Measurements from ENCODE around the gene RACGAP1. TPM values are rescaled to one million over a fixed set of nuclear protein-coding genes. Genes with fewer than 3 reads are reported as not detected.

RACGAP1 gene
- total and polyA plus RNA-seq, 2 experiments from 2014 or later = 19.0 to 52.8 TPM

DNA sequence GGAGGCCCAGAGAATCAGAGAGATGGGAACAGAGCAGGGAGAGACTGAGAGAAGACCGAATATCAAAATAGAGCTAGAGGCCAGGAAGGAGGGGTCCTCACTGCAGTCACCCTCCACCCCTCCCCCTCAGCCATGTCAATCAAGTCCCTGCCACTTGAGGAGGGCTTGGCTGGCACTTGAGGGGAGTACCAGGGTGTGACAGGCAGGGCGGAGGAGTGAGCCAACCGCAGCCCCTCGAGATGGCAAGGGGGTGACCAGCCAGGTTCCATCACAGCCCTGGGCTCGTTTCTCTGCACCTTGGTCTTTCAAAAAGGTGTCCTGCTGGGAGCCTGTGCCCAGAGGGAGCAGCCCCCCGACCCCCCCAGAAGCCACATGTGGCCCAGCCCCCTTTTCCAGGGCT is 59.5 kb downstream of the RACGAP1 start:
- no peak overlapping the region for H3K4me3 Mint-ChIP-seq
- H3K9me3 Mint-ChIP-seq = no peaks in the 10 kb centered on the region; the same call in 2 of the 3 replicates
- no peak overlapping the region for H3K27ac Mint-ChIP-seq
- Histone ChIP-seq H3K4me3 (no peak overlapping the region), H3K27me3 (ENCODE audit: insufficient read depth) (peaks cover 39% of the 10 kb centered on the region), H2AFZ (no peak overlapping the region), H3K79me2 (replicated peaks; ENCODE audit: insufficient read depth) (no peaks in the 10 kb centered on the region), H3F3A (replicated peaks; ENCODE audit: low read depth) (no peaks in the 10 kb centered on the region), H3K4me1 (ENCODE audit: insufficient read depth) (no peaks in the 10 kb centered on the region), H3K36me3 (ENCODE audit: insufficient read depth) (no peaks in the 10 kb centered on the region), H4K20me1 (replicated peaks; ENCODE audit: insufficient read depth) (no peaks in the 10 kb centered on the region), H3K9me2 (ENCODE audit: insufficient read depth) (no peaks in the 10 kb centered on the region), H3K27ac (ENCODE audit: low read depth) (no peak overlapping the region), H3K4me2 (no peak overlapping the region)
- no peaks in the 10 kb centered on the region; the same call in 2 of the 3 replicates for H3K36me3 Mint-ChIP-seq (ENCODE audit: low read depth)
- peaks cover 8% of the 10 kb centered on the region for H3K4me1 Mint-ChIP-seq
- ATAC-seq (no peak), DNase-seq (ENCODE audit: low spot score) (no peak)
- TF ChIP-seq, protein P1, sequence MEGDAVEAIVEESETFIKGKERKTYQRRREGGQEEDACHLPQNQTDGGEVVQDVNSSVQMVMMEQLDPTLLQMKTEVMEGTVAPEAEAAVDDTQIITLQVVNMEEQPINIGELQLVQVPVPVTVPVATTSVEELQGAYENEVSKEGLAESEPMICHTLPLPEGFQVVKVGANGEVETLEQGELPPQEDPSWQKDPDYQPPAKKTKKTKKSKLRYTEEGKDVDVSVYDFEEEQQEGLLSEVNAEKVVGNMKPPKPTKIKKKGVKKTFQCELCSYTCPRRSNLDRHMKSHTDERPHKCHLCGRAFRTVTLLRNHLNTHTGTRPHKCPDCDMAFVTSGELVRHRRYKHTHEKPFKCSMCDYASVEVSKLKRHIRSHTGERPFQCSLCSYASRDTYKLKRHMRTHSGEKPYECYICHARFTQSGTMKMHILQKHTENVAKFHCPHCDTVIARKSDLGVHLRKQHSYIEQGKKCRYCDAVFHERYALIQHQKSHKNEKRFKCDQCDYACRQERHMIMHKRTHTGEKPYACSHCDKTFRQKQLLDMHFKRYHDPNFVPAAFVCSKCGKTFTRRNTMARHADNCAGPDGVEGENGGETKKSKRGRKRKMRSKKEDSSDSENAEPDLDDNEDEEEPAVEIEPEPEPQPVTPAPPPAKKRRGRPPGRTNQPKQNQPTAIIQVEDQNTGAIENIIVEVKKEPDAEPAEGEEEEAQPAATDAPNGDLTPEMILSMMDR (conservative IDR thresholded peaks at IDR 0.05; ENCODE audit: low read depth in 2 of 2) = no peak
- TF ChIP-seq STAT1 (IDR thresholded peaks at IDR 0.05; ENCODE audit: unreplicated experiment) (no peak), NANOG (IDR thresholded peaks at IDR 0.05; ENCODE audit: borderline replicate concordance) (no peak), CREB1 (CRISPR knock-in tag; IDR thresholded peaks at IDR 0.05; ENCODE audit: low read depth) (no peak), JUNB (IDR thresholded peaks at IDR 0.05; ENCODE audit: unreplicated experiment) (no peak), ZNF114 (CRISPR knock-in tag; IDR thresholded peaks at IDR 0.05) (no peak), EZH2phosphoT487 (IDR thresholded peaks at IDR 0.05; ENCODE audit: unreplicated experiment) (no peak), EZH2 (IDR thresholded peaks at IDR 0.05; ENCODE audit: low read depth, unreplicated experiment) (no peak), POLR2AphosphoS5 (IDR thresholded peaks at IDR 0.05; ENCODE audit: low read depth) (no peak), ZNF331 (CRISPR knock-in tag; IDR thresholded peaks at IDR 0.05; ENCODE audit: low read depth) (no peak)
- TF ChIP-seq, protein P2, sequence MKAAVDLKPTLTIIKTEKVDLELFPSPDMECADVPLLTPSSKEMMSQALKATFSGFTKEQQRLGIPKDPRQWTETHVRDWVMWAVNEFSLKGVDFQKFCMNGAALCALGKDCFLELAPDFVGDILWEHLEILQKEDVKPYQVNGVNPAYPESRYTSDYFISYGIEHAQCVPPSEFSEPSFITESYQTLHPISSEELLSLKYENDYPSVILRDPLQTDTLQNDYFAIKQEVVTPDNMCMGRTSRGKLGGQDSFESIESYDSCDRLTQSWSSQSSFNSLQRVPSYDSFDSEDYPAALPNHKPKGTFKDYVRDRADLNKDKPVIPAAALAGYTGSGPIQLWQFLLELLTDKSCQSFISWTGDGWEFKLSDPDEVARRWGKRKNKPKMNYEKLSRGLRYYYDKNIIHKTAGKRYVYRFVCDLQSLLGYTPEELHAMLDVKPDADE (IDR thresholded peaks at IDR 0.05) = no peak
- TF ChIP-seq, protein P3, sequence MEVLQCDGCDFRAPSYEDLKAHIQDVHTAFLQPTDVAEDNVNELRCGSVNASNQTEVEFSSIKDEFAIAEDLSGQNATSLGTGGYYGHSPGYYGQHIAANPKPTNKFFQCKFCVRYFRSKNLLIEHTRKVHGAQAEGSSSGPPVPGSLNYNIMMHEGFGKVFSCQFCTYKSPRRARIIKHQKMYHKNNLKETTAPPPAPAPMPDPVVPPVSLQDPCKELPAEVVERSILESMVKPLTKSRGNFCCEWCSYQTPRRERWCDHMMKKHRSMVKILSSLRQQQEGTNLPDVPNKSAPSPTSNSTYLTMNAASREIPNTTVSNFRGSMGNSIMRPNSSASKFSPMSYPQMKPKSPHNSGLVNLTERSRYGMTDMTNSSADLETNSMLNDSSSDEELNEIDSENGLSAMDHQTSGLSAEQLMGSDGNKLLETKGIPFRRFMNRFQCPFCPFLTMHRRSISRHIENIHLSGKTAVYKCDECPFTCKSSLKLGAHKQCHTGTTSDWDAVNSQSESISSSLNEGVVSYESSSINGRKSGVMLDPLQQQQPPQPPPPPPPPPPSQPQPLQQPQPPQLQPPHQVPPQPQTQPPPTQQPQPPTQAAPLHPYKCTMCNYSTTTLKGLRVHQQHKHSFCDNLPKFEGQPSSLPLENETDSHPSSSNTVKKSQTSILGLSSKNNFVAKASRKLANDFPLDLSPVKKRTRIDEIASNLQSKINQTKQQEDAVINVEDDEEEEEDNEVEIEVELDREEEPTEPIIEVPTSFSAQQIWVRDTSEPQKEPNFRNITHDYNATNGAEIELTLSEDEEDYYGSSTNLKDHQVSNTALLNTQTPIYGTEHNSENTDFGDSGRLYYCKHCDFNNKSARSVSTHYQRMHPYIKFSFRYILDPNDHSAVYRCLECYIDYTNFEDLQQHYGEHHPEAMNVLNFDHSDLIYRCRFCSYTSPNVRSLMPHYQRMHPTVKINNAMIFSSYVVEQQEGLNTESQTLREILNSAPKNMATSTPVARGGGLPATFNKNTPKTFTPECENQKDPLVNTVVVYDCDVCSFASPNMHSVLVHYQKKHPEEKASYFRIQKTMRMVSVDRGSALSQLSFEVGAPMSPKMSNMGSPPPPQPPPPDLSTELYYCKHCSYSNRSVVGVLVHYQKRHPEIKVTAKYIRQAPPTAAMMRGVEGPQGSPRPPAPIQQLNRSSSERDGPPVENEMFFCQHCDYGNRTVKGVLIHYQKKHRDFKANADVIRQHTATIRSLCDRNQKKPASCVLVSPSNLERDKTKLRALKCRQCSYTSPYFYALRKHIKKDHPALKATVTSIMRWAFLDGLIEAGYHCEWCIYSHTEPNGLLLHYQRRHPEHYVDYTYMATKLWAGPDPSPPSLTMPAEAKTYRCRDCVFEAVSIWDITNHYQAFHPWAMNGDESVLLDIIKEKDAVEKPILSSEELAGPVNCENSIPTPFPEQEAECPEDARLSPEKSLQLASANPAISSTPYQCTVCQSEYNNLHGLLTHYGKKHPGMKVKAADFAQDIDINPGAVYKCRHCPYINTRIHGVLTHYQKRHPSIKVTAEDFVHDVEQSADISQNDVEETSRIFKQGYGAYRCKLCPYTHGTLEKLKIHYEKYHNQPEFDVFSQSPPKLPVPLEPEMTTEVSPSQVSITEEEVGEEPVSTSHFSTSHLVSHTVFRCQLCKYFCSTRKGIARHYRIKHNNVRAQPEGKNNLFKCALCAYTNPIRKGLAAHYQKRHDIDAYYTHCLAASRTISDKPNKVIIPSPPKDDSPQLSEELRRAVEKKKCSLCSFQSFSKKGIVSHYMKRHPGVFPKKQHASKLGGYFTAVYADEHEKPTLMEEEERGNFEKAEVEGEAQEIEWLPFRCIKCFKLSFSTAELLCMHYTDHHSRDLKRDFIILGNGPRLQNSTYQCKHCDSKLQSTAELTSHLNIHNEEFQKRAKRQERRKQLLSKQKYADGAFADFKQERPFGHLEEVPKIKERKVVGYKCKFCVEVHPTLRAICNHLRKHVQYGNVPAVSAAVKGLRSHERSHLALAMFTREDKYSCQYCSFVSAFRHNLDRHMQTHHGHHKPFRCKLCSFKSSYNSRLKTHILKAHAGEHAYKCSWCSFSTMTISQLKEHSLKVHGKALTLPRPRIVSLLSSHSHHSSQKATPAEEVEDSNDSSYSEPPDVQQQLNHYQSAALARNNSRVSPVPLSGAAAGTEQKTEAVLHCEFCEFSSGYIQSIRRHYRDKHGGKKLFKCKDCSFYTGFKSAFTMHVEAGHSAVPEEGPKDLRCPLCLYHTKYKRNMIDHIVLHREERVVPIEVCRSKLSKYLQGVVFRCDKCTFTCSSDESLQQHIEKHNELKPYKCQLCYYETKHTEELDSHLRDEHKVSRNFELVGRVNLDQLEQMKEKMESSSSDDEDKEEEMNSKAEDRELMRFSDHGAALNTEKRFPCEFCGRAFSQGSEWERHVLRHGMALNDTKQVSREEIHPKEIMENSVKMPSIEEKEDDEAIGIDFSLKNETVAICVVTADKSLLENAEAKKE (CRISPR knock-in tag; IDR thresholded peaks at IDR 0.05) = no peak
- TF ChIP-seq, protein P4, sequence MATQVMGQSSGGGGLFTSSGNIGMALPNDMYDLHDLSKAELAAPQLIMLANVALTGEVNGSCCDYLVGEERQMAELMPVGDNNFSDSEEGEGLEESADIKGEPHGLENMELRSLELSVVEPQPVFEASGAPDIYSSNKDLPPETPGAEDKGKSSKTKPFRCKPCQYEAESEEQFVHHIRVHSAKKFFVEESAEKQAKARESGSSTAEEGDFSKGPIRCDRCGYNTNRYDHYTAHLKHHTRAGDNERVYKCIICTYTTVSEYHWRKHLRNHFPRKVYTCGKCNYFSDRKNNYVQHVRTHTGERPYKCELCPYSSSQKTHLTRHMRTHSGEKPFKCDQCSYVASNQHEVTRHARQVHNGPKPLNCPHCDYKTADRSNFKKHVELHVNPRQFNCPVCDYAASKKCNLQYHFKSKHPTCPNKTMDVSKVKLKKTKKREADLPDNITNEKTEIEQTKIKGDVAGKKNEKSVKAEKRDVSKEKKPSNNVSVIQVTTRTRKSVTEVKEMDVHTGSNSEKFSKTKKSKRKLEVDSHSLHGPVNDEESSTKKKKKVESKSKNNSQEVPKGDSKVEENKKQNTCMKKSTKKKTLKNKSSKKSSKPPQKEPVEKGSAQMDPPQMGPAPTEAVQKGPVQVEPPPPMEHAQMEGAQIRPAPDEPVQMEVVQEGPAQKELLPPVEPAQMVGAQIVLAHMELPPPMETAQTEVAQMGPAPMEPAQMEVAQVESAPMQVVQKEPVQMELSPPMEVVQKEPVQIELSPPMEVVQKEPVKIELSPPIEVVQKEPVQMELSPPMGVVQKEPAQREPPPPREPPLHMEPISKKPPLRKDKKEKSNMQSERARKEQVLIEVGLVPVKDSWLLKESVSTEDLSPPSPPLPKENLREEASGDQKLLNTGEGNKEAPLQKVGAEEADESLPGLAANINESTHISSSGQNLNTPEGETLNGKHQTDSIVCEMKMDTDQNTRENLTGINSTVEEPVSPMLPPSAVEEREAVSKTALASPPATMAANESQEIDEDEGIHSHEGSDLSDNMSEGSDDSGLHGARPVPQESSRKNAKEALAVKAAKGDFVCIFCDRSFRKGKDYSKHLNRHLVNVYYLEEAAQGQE (IDR thresholded peaks at IDR 0.05; ENCODE audit: unreplicated experiment) = no peak
- H3K27me3 Mint-ChIP-seq (ENCODE audit: insufficient read depth, low read depth, poor library complexity) = peaks cover 26% of the 10 kb centered on the region

Data from GM23338 (cell line).